ENCODE results near the gene DDX21.
"Not testable (repeated sequence)": the region's sequence is repeated elsewhere in the genome, so short reads cannot be mapped to it uniquely, and the experiment has no call there.

DDX21 gene

GRCh38 chr10:69005704-69006485, 49.9 kb downstream of the DDX21 start:
- DNase-seq = no peak
- no CpG with 5 or more reads among the region's 6 CpGs for WGBS (ENCODE audit: extremely low coverage, insufficient coverage, low lambda C conversion rate)
- no peak overlapping the region for H3K27ac ChIP-seq (ENCODE audit: low read depth, low read length)
- no peak overlapping the region for H2BK15ac ChIP-seq (replicated peaks; ENCODE audit: low read depth)
- no peak overlapping the region for H3K9ac ChIP-seq (ENCODE audit: low read length)
- no peak overlapping the region for H4K5ac ChIP-seq (ENCODE audit: low read length)
- H3K79me2 ChIP-seq (ENCODE audit: control insufficient read depth, insufficient read depth, low read length) = no peaks in the 10 kb centered on the region
- H2BK120ac ChIP-seq (ENCODE audit: low read depth, low read length) = no peak overlapping the region
- H3K23ac ChIP-seq (ENCODE audit: low read length) = no peak overlapping the region
- no peak overlapping the region for H3K4ac ChIP-seq (ENCODE audit: low read depth, low read length)
- no peaks in the 10 kb centered on the region for H3K4me1 ChIP-seq (ENCODE audit: control insufficient read depth, low read depth, low read length)
- no peak overlapping the region for H3K18ac ChIP-seq (ENCODE audit: low read length)
- no peak overlapping the region for H4K8ac ChIP-seq (ENCODE audit: low read depth, low read length)
- H3K56ac ChIP-seq (ENCODE audit: low read length) = no peak overlapping the region
- no peak overlapping the region for H3K4me3 ChIP-seq (ENCODE audit: low read length)
- no peak overlapping the region for H2AK5ac ChIP-seq (ENCODE audit: low read length)
- no peaks in the 10 kb centered on the region for H3K27me3 ChIP-seq (ENCODE audit: insufficient read depth, low read length, poor library complexity)
- H3K79me1 ChIP-seq (ENCODE audit: low read length) = no peaks in the 10 kb centered on the region
- H2BK5ac ChIP-seq (ENCODE audit: low read length) = no peak overlapping the region
- no peaks in the 10 kb centered on the region for H3K36me3 ChIP-seq (ENCODE audit: control insufficient read depth, insufficient read depth, low read length)
- no peak overlapping the region for H3K4me2 ChIP-seq (ENCODE audit: low read length)

- no peaks in the 10 kb centered on the region for H3K36me3 ChIP-seq (ENCODE audit: control insufficient read depth, insufficient read depth, low read length)
- no peak overlapping the region for H3K4me2 ChIP-seq (ENCODE audit: low read length)
- no peak for DNase-seq
- H2BK15ac ChIP-seq (replicated peaks; ENCODE audit: low read depth) = no peak overlapping the region
- H4K5ac ChIP-seq (ENCODE audit: low read length) = no peak overlapping the region
- no peak overlapping the region for H3K27ac ChIP-seq (ENCODE audit: low read depth, low read length)
- H3K4me3 ChIP-seq (ENCODE audit: low read length) = no peak overlapping the region
- H3K9ac ChIP-seq (ENCODE audit: low read length) = no peak overlapping the region
- H3K27me3 ChIP-seq (ENCODE audit: insufficient read depth, low read length, poor library complexity) = no peaks in the 10 kb centered on the region
- H2AK5ac ChIP-seq (ENCODE audit: low read length) = no peak overlapping the region
- no peaks in the 10 kb centered on the region for H3K79me2 ChIP-seq (ENCODE audit: control insufficient read depth, insufficient read depth, low read length)
- H3K4me1 ChIP-seq (ENCODE audit: control insufficient read depth, low read depth, low read length) = no peaks in the 10 kb centered on the region
- no CpG with 5 or more reads among the region's 3 CpGs for WGBS (ENCODE audit: extremely low coverage, insufficient coverage, low lambda C conversion rate)
- no peak overlapping the region for H3K18ac ChIP-seq (ENCODE audit: low read length)
- no peak overlapping the region for H2BK120ac ChIP-seq (ENCODE audit: low read depth, low read length)
- H2BK5ac ChIP-seq (ENCODE audit: low read length) = no peak overlapping the region
- H3K4ac ChIP-seq (ENCODE audit: low read depth, low read length) = no peak overlapping the region
- H4K8ac ChIP-seq (ENCODE audit: low read depth, low read length) = no peak overlapping the region
- no peak overlapping the region for H3K56ac ChIP-seq (ENCODE audit: low read length)
- no peaks in the 10 kb centered on the region for H3K79me1 ChIP-seq (ENCODE audit: low read length)
- H3K23ac ChIP-seq (ENCODE audit: low read length) = no peak overlapping the region
Observed at GRCh38 chr10:69007260-69007659, 51.3 kb downstream of the DDX21 start.

- no peak for DNase-seq
- Histone ChIP-seq H3K27me3 (ENCODE audit: insufficient read depth, low read length, poor library complexity) (no peaks in the 10 kb centered on the region), H3K4me2 (ENCODE audit: low read length) (no peak overlapping the region), H2BK15ac (replicated peaks; ENCODE audit: low read depth) (no peak overlapping the region), H3K79me2 (ENCODE audit: control insufficient read depth, insufficient read depth, low read length) (no peaks in the 10 kb centered on the region), H4K5ac (ENCODE audit: low read length) (no peak overlapping the region), H2BK5ac (ENCODE audit: low read length) (no peak overlapping the region), H3K79me1 (ENCODE audit: low read length) (no peaks in the 10 kb centered on the region), H3K4me1 (ENCODE audit: control insufficient read depth, low read depth, low read length) (no peaks in the 10 kb centered on the region), H3K9ac (ENCODE audit: low read length) (no peak overlapping the region), H2BK120ac (ENCODE audit: low read depth, low read length) (no peak overlapping the region), H4K8ac (ENCODE audit: low read depth, low read length) (no peak overlapping the region), H3K4ac (ENCODE audit: low read depth, low read length) (no peak overlapping the region), H2AK5ac (ENCODE audit: low read length) (no peak overlapping the region), H3K27ac (ENCODE audit: low read depth, low read length) (no peak overlapping the region), H3K23ac (ENCODE audit: low read length) (no peak overlapping the region), H3K36me3 (ENCODE audit: control insufficient read depth, insufficient read depth, low read length) (peaks cover 4% of the 10 kb centered on the region), H3K4me3 (ENCODE audit: low read length) (no peak overlapping the region), H3K18ac (ENCODE audit: low read length) (no peak overlapping the region), H3K56ac (ENCODE audit: low read length) (no peak overlapping the region)
- no CpG with 5 or more reads among the region's 2 CpGs for WGBS (ENCODE audit: extremely low coverage, insufficient coverage, low lambda C conversion rate)
Observed at GRCh38 chr10:69009360-69009759, 53.4 kb downstream of the DDX21 start.

- no peak overlapping the region for H4K8ac ChIP-seq (ENCODE audit: low read depth, low read length)
- DNase-seq = no peak
Observed at GRCh38 chr10:69010151-69010640, 54.2 kb downstream of the DDX21 start.

GRCh38 chr10:69012778-69013177, 56.8 kb downstream of the DDX21 start:
- H3K4ac ChIP-seq (ENCODE audit: low read depth, low read length); H2BK15ac ChIP-seq (replicated peaks; ENCODE audit: low read depth); H3K4me3 ChIP-seq (ENCODE audit: low read length); H3K27me3 ChIP-seq (ENCODE audit: insufficient read depth, low read length, poor library complexity); H3K36me3 ChIP-seq (ENCODE audit: control insufficient read depth, insufficient read depth, low read length); H2BK5ac ChIP-seq (ENCODE audit: low read length); H4K8ac ChIP-seq (ENCODE audit: low read depth, low read length); H3K4me1 ChIP-seq (ENCODE audit: control insufficient read depth, low read depth, low read length); H3K27ac ChIP-seq (ENCODE audit: low read depth, low read length); H2BK120ac ChIP-seq (ENCODE audit: low read depth, low read length); H4K5ac ChIP-seq (ENCODE audit: low read length); H3K79me1 ChIP-seq (ENCODE audit: low read length); H3K23ac ChIP-seq (ENCODE audit: low read length); H3K4me2 ChIP-seq (ENCODE audit: low read length); H2AK5ac ChIP-seq (ENCODE audit: low read length); H3K18ac ChIP-seq (ENCODE audit: low read length); H3K56ac ChIP-seq (ENCODE audit: low read length); DNase-seq; H3K9ac ChIP-seq (ENCODE audit: low read length); H3K79me2 ChIP-seq (ENCODE audit: control insufficient read depth, insufficient read depth, low read length): not testable (repeated sequence)
- WGBS (ENCODE audit: extremely low coverage, insufficient coverage, low lambda C conversion rate) = no CpG with 5 or more reads among the region's 2 CpGs

More at GRCh38 chr10:69010151-69010640, 54.2 kb downstream of the DDX21 start:
- Histone ChIP-seq H3K9ac (ENCODE audit: low read length) (no peak overlapping the region), H2AK5ac (ENCODE audit: low read length) (no peak overlapping the region), H3K4me3 (ENCODE audit: low read length) (no peak overlapping the region), H3K36me3 (ENCODE audit: control insufficient read depth, insufficient read depth, low read length) (peaks cover 4% of the 10 kb centered on the region), H4K5ac (ENCODE audit: low read length) (no peak overlapping the region), H3K56ac (ENCODE audit: low read length) (no peak overlapping the region), H2BK15ac (replicated peaks; ENCODE audit: low read depth) (no peak overlapping the region), H3K4me2 (ENCODE audit: low read length) (no peak overlapping the region), H2BK5ac (ENCODE audit: low read length) (no peak overlapping the region), H3K4me1 (ENCODE audit: control insufficient read depth, low read depth, low read length) (no peaks in the 10 kb centered on the region), H3K4ac (ENCODE audit: low read depth, low read length) (no peak overlapping the region), H3K23ac (ENCODE audit: low read length) (no peak overlapping the region), H3K18ac (ENCODE audit: low read length) (no peak overlapping the region), H3K79me2 (ENCODE audit: control insufficient read depth, insufficient read depth, low read length) (no peaks in the 10 kb centered on the region), H3K27me3 (ENCODE audit: insufficient read depth, low read length, poor library complexity) (no peaks in the 10 kb centered on the region), H3K79me1 (ENCODE audit: low read length) (no peaks in the 10 kb centered on the region), H2BK120ac (ENCODE audit: low read depth, low read length) (no peak overlapping the region), H3K27ac (ENCODE audit: low read depth, low read length) (no peak overlapping the region)
- WGBS (ENCODE audit: extremely low coverage, insufficient coverage, low lambda C conversion rate) = no CpG with 5 or more reads among the region's 1 CpG

GRCh38 chr10:69014171-69014570, 58.2 kb downstream of the DDX21 start:
- Histone ChIP-seq H4K8ac (ENCODE audit: low read depth, low read length) (no peak overlapping the region), H3K27ac (ENCODE audit: low read depth, low read length) (no peak overlapping the region), H3K9ac (ENCODE audit: low read length) (no peak overlapping the region), H3K79me2 (ENCODE audit: control insufficient read depth, insufficient read depth, low read length) (no peaks in the 10 kb centered on the region), H3K79me1 (ENCODE audit: low read length) (no peaks in the 10 kb centered on the region), H3K56ac (ENCODE audit: low read length) (no peak overlapping the region), H3K36me3 (ENCODE audit: control insufficient read depth, insufficient read depth, low read length) (peaks cover 4% of the 10 kb centered on the region), H3K4me2 (ENCODE audit: low read length) (no peak overlapping the region), H3K23ac (ENCODE audit: low read length) (no peak overlapping the region), H3K4ac (ENCODE audit: low read depth, low read length) (no peak overlapping the region), H3K4me3 (ENCODE audit: low read length) (no peak overlapping the region), H3K4me1 (ENCODE audit: control insufficient read depth, low read depth, low read length) (no peaks in the 10 kb centered on the region), H3K27me3 (ENCODE audit: insufficient read depth, low read length, poor library complexity) (no peaks in the 10 kb centered on the region), H2BK5ac (ENCODE audit: low read length) (no peak overlapping the region), H2BK120ac (ENCODE audit: low read depth, low read length) (no peak overlapping the region), H4K5ac (ENCODE audit: low read length) (no peak overlapping the region), H2AK5ac (ENCODE audit: low read length) (no peak overlapping the region), H3K18ac (ENCODE audit: low read length) (no peak overlapping the region), H2BK15ac (replicated peaks; ENCODE audit: low read depth) (no peak overlapping the region)
- no peak for DNase-seq
- WGBS (ENCODE audit: extremely low coverage, insufficient coverage, low lambda C conversion rate) = no CpG with 5 or more reads among the region's 1 CpG

All from mesendoderm (in vitro differentiated cells).